A549 (cell line): ENCODE results near the gene SRSF10. TPM values are rescaled to one million over a fixed set of nuclear protein-coding genes. Genes with fewer than 3 reads are reported as not detected.

Source experiments
- ATAC-seq, 2 experiments: fragments of 200-7000 bp in 1 of 2; fragments of >200 bp in 1 of 2; cut with Nextera tagmentation in 1 of 2; cut with Tn5 transposase in 1 of 2; 3 replicates each; pipeline versions ENCODE4 v1.8.0 to v1.9.1; 2018 to 2020; ENCODE audit warnings: mild to moderate bottlenecking in 1 of 2, moderate library complexity in 1 of 2
- CTCF ChIA-PET: fragments of 300-600 bp; sonication (Branson Sonifier 250); formaldehyde crosslinking; extraction: SDS; loops from one replicate; lab custom pipeline; 2021; ENCODE audit warnings: antibody characterized with exemption, inconsistent platforms; lab: Yijun Ruan, JAX
- POLR2A ChIA-PET: fragments of 350-600 bp; formaldehyde crosslinking; extraction: SDS; loops from one replicate; lab custom pipeline; 2021; ENCODE audit warnings: antibody characterized with exemption, inconsistent platforms; lab: Yijun Ruan, JAX
- DNase-seq, 2 experiments: peaks; one replicate each; pipeline versions ENCODE4 v3.0.0 to v3.0.0-alpha.2; 2011 to 2016; ENCODE audit warnings: low read depth in 1 of 2, low spot score in 1 of 2
- FAIRE-seq: peaks from 2 replicates; lab custom pipeline; 2011; peaks lifted over from hg19 to GRCh38; lab: Jason Lieb, UNC
- H3K27ac ChIP-seq, 2 experiments: fragments of >200 bp; sonication (Bioruptor Twin); formaldehyde crosslinking; 3 replicates each; pipeline ENCODE4 v1.5.1; 2016 to 2017
- H3K4me1 ChIP-seq: fragments of >200 bp; sonication (Bioruptor Twin); formaldehyde crosslinking; 3 replicates; pipeline ENCODE4 v1.6.1; 2016
- H3K4me2 ChIP-seq: fragments of >200 bp; sonication (Bioruptor Twin); formaldehyde crosslinking; 3 replicates; pipeline ENCODE4 v1.6.1; 2016
- H3K4me3 ChIP-seq: fragments of >200 bp; sonication (Bioruptor Twin); formaldehyde crosslinking; 3 replicates; pipeline ENCODE4 v1.5.1; 2016
- H3K9me3 ChIP-seq: fragments of >200 bp; sonication (Bioruptor Twin); formaldehyde crosslinking; 3 replicates; pipeline ENCODE4 v1.6.1; 2016
- HOXA7 ChIP-seq: fragments of 250-450 bp; sonication (Bioruptor Pico); IDR thresholded peaks from 2 replicates; pipeline ENCODE4 v1.5.0; 2020; ENCODE audit warnings: mild to moderate bottlenecking, moderate library complexity
- HOXB13 ChIP-seq: fragments of 250-450 bp; sonication (Bioruptor Pico); IDR thresholded peaks from 2 replicates; pipeline ENCODE4 v1.5.0; 2020; ENCODE audit warnings: low read depth, mild to moderate bottlenecking, moderate library complexity
- PHF8 ChIP-seq: fragments of 200-600 bp; sonication (generic); IDR thresholded peaks from 2 replicates; pipeline ENCODE4 v1.6.1; 2016; ENCODE audit warnings: low read depth, mild to moderate bottlenecking, antibody characterized with exemption, moderate library complexity, borderline replicate concordance
- RARB ChIP-seq: fragments of 250-450 bp; sonication (Bioruptor Pico); IDR thresholded peaks from 2 replicates; pipeline ENCODE4 v1.8.0; 2021; ENCODE audit warnings: mild to moderate bottlenecking, moderate library complexity
- SREBF2 ChIP-seq: fragments of 450-650 bp; IDR thresholded peaks from 2 replicates; pipeline ENCODE4 v1.6.1; 2014; ENCODE audit warnings: mild to moderate bottlenecking, moderate library complexity
- TFCP2L1 ChIP-seq: fragments of 250-450 bp; sonication (Bioruptor Pico); IDR thresholded peaks from 2 replicates; pipeline ENCODE4 v1.5.0; 2021; ENCODE audit warnings: mild to moderate bottlenecking
- ZSCAN20 ChIP-seq: fragments of 250-450 bp; sonication (Bioruptor Pico); IDR thresholded peaks from 2 replicates; pipeline ENCODE4 v1.8.0; 2022; ENCODE audit warnings: mild to moderate bottlenecking, moderate library complexity
- WGBS: methylation state at CpG from one replicate; pipeline ENCODE4 v1.1.6; 2017; ENCODE audit errors: missing lambda C conversion rate; 5-methylcytosine and 5-hydroxymethylcytosine counted together
- polyA plus RNA-seq, 4 experiments: library from polyadenylated mRNA; depleted of rRNA in 3 of 4; stranded (reverse); fragments of >200 nt; fragmentation: RNase III in 1 of 4; extraction: RNeasy Plus Mini Kit Qiagen cat#74134 plus additional on column Dnase treatment in 1 of 4; gene quantifications; 2 replicates in 3 of 4; 3 replicates in 1 of 4; pipeline ENCODE4 v1.2.3, GENCODE V29; 2011 to 2017
- small RNA-seq, 6 experiments: library from RNA; depleted of rRNA; stranded (forward); fragments of <200 nt; gene quantifications; one replicate each; pipeline ENCODE3, GENCODE V24; 2012

The SRSF10 gene
- polyA plus RNA-seq, 2 of the 4 experiments (the other 2 are of a cell fraction): 141 to 180 TPM

DNA sequence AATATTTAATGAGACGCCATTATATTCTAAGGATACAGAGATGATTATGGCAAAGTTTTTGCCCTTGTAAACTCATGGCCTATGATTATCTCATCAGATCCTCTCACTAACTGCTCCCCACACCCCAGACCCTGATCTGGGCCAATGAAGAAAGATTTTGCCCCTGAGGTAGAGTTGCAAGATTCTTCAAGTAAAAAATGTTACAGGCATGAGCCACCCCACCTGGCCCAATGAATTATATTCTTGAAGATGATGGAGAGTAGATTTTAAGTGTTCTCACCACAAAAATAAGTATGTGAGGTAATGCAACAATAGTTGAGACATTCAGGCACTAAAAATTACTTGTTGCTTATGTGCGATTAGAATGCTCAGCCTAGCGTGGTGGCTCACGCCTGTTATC lies 65.2 kb downstream of the SRSF10 start:
- 93% methylated on average over 4 of the region's 4 CpGs for WGBS
- DNase-seq: no peak
- H3K4me2 ChIP-seq: no peak overlapping the region
- TF ChIP-seq PHF8 (no peak), ZSCAN20 (CRISPR knock-in tag) (no peak), HOXB13 (CRISPR knock-in tag) (no peak), SREBF2 (no peak), HOXA7 (CRISPR knock-in tag) (no peak), RARB (CRISPR knock-in tag) (no peak), TFCP2L1 (CRISPR knock-in tag) (no peak)
- TF ChIP-seq, all 56 proteins: peak for 0
- CTCF ChIA-PET: interaction anchor here (2.5 kb wide), 1 partner anchor 104 kb away, joined by 8 read pairs; no protein-coding TSS in a partner anchor
- ATAC-seq: no peak
- no peaks in the 10 kb centered on the region for H3K9me3 ChIP-seq
- H3K4me3 ChIP-seq: no peak overlapping the region
- peaks cover 6% of the 10 kb centered on the region for H3K4me1 ChIP-seq
- FAIRE-seq: no peak
- no peak overlapping the region for H3K27ac ChIP-seq
- POLR2A ChIA-PET: no interaction called here

Small RNA genes within 50 kb of the gene (small RNA-seq; reads per million reads assigned to genes)
- 0 to 0.26 (median 0) reads per million in 6 experiments for gene MIR378F

Other genes with a start within 250 kb of the SRSF10 start
- gene ELOA, start 236.9 kb downstream of the SRSF10 start, polyA plus RNA-seq (2011; rRNA removed): 16.0 and 18.4 TPM in 2 replicates
- gene ELOA, start 236.9 kb downstream of the SRSF10 start, polyA plus RNA-seq (2017; fragmentation: RNase III; extraction: RNeasy Plus Mini Kit Qiagen cat#74134 plus additional on column Dnase treatment): 16.3 to 18.4 TPM (median 16.4 TPM) in 3 replicates
- gene PITHD1, start 201.9 kb downstream of the SRSF10 start, polyA plus RNA-seq (2011; rRNA removed): 34.0 and 41.0 TPM in 2 replicates
- 25.4 to 29.2 TPM (median 26.3 TPM) in 3 replicates for gene PITHD1, start 201.9 kb downstream of the SRSF10 start, polyA plus RNA-seq (2017; fragmentation: RNase III; extraction: RNeasy Plus Mini Kit Qiagen cat#74134 plus additional on column Dnase treatment)
- gene LYPLA2, start 189.2 kb downstream of the SRSF10 start, polyA plus RNA-seq (2011; rRNA removed): 17.8 and 26.0 TPM in 2 replicates
- gene LYPLA2, start 189.2 kb downstream of the SRSF10 start, polyA plus RNA-seq (2017; fragmentation: RNase III; extraction: RNeasy Plus Mini Kit Qiagen cat#74134 plus additional on column Dnase treatment): 43.8 to 49.2 TPM (median 46.7 TPM) in 3 replicates
- 38.9 and 39.9 TPM in 2 replicates for gene GALE, start 179.6 kb downstream of the SRSF10 start, polyA plus RNA-seq (2011; rRNA removed)
- 45.6 to 48.1 TPM (median 46.9 TPM) in 3 replicates for gene GALE, start 179.6 kb downstream of the SRSF10 start, polyA plus RNA-seq (2017; fragmentation: RNase III; extraction: RNeasy Plus Mini Kit Qiagen cat#74134 plus additional on column Dnase treatment)
- 18.0 and 18.9 TPM in 2 replicates for gene HMGCL, start 154.9 kb downstream of the SRSF10 start, polyA plus RNA-seq (2011; rRNA removed)
- 9.7 to 11.5 TPM (median 10.9 TPM) in 3 replicates for gene HMGCL, start 154.9 kb downstream of the SRSF10 start, polyA plus RNA-seq (2017; fragmentation: RNase III; extraction: RNeasy Plus Mini Kit Qiagen cat#74134 plus additional on column Dnase treatment)
- gene FUCA1, start 112.0 kb downstream of the SRSF10 start, polyA plus RNA-seq (2011; rRNA removed): 14.8 and 16.1 TPM in 2 replicates
- gene FUCA1, start 112.0 kb downstream of the SRSF10 start, polyA plus RNA-seq (2017; fragmentation: RNase III; extraction: RNeasy Plus Mini Kit Qiagen cat#74134 plus additional on column Dnase treatment): 9.0 to 10.8 TPM (median 9.7 TPM) in 3 replicates
- not detected in 2 replicates for gene CNR2, start 67.0 kb downstream of the SRSF10 start, polyA plus RNA-seq (2011; rRNA removed)
- not detected in 3 replicates for gene CNR2, start 67.0 kb downstream of the SRSF10 start, polyA plus RNA-seq (2017; fragmentation: RNase III; extraction: RNeasy Plus Mini Kit Qiagen cat#74134 plus additional on column Dnase treatment)
- 38.1 and 106 TPM in 2 replicates for gene PNRC2, start 20.5 kb downstream of the SRSF10 start, polyA plus RNA-seq (2011; rRNA removed)
- gene PNRC2, start 20.5 kb downstream of the SRSF10 start, polyA plus RNA-seq (2017; fragmentation: RNase III; extraction: RNeasy Plus Mini Kit Qiagen cat#74134 plus additional on column Dnase treatment): 34.4 to 37.5 TPM (median 36.1 TPM) in 3 replicates
- gene MYOM3, start 131.8 kb upstream of the SRSF10 start, polyA plus RNA-seq (2011; rRNA removed): 2.6 and 2.7 TPM in 2 replicates
- 7.3 to 8.7 TPM (median 8.5 TPM) in 3 replicates for gene MYOM3, start 131.8 kb upstream of the SRSF10 start, polyA plus RNA-seq (2017; fragmentation: RNase III; extraction: RNeasy Plus Mini Kit Qiagen cat#74134 plus additional on column Dnase treatment)
- 1.7 and 2.1 TPM in 2 replicates for gene IL22RA1, start 162.8 kb upstream of the SRSF10 start, polyA plus RNA-seq (2011; rRNA removed)
- gene IL22RA1, start 162.8 kb upstream of the SRSF10 start, polyA plus RNA-seq (2017; fragmentation: RNase III; extraction: RNeasy Plus Mini Kit Qiagen cat#74134 plus additional on column Dnase treatment): 1.2 to 1.5 TPM (median 1.4 TPM) in 3 replicates
- 1.3 and 1.7 TPM in 2 replicates for gene IFNLR1, start 207.0 kb upstream of the SRSF10 start, polyA plus RNA-seq (2011; rRNA removed)
- 0.76 to 0.84 TPM (median 0.78 TPM) in 3 replicates for gene IFNLR1, start 207.0 kb upstream of the SRSF10 start, polyA plus RNA-seq (2017; fragmentation: RNase III; extraction: RNeasy Plus Mini Kit Qiagen cat#74134 plus additional on column Dnase treatment)